NB4 (cell line): Measurements from ENCODE around the gene LAMB3.

Source experiments
- CTCF ChIP-seq: IDR thresholded peaks from one replicate; pipeline ENCODE4 v1.5.1; 2012; ENCODE audit warnings: low read depth, low read length
- MYC ChIP-seq: IDR thresholded peaks from 2 replicates; pipeline ENCODE4 v1.6.1; 2011; ENCODE audit warnings: low read depth, low read length
- POLR2A ChIP-seq: IDR thresholded peaks from 2 replicates; pipeline ENCODE4 v1.6.1; 2011; ENCODE audit warnings: mild to moderate bottlenecking; ENCODE audit not compliant: insufficient read length; ENCODE audit errors: extremely low read depth

- TF ChIP-seq CTCF (no peak), POLR2A (no peak), MYC (no peak)
Observed at GRCh38 chr1:209626346-209627026, 25.7 kb downstream of the LAMB3 start.
